NCI-H345 treated with DMSO at 0.1 percent for 48 hours (cell line): ENCODE data around the gene SETD3.

Experiments used
- DNase-seq: peaks from one replicate; lab custom pipeline; 2025; ENCODE audit not compliant: unreplicated experiment; lab: John Stamatoyannopoulos, UW

Gene SETD3

DNA sequence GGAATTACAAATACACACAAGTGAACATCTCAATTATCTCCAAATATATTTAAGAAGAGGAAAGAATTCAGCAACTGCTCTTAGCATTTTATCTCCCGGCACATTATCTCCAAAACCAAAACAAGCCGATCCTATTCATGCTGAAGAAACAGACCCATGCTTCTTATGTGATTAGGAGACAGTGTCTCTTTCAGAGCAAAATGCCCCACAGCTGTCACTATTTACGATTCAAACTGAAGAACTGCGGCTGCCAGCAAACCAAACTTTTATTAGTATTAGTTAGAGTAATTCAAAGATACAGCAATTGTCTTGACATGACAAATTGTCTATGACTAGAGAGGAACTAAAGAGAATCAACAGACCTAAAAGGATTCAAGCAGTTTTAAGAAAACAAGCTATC is 79.4 kb downstream of the SETD3 start:
- DNase-seq, result no peak

- no peak for DNase-seq
Measured at GRCh38 chr14:99397698-99398097, 83.0 kb downstream of the SETD3 start.

DNA sequence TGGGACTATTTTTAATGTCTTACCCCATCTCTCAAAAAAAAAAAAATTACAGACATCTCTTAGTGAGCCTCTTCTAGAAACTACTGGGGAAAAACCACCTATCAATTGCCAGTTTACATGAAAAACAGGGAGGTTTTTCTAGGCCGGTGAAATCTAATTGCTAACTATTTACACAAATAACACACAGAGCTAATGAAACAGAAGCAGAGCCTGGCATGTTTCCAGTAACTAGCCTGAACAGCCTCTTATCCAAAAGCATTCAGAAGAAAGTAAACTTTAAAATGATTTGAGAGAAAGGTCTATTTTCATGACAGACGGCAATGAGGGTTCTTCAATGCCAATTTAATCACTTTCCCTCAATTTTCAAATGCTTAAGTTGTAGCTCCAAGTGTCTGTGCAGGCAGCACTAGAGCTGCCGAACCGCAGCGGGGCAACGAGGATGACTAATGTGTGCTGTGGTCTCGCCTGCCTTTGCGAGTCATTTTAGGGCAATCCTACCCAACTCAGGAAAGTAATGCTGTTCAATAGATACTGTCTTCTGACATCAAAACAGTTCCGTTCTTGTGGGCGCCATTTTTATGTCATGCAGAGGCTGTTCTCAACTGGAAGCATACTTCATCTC is 84.6 kb downstream of the SETD3 start:
- DNase-seq, result peak; percentile 39

DNA sequence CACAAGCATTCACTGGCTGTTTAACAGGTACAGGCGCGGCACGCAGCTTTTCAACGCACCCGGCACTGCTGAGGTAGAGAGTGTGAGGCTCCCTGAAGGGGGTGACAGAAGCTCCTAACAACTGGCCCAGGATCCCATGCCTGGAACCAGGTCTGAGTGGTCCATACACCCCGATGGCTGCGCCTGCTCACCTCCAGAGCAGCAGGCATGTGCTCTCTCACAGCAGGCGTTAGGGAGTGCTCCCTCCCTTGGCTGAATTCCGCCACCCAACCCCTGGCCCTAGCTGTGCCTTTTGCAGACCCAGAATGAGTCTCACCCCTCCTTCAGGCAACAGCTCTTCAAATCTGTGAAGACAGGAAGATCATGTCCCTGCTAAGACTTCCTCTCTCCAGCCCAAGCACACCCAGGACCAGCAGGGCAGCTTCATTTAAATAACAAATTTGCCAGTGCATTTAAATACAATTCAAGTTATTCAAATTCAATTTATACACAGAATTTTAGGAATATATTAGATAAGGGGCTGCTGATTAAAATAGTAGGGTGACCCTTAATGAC is 86.0 kb downstream of the SETD3 start:
- DNase-seq, result no peak

GRCh38 chr14:99393059-99393655 is 87.5 kb downstream of the SETD3 start:
- peak; percentile 5 for DNase-seq

GRCh38 chr14:99391671-99392070 is 89.0 kb downstream of the SETD3 start:
- DNase-seq, result no peak

DNA sequence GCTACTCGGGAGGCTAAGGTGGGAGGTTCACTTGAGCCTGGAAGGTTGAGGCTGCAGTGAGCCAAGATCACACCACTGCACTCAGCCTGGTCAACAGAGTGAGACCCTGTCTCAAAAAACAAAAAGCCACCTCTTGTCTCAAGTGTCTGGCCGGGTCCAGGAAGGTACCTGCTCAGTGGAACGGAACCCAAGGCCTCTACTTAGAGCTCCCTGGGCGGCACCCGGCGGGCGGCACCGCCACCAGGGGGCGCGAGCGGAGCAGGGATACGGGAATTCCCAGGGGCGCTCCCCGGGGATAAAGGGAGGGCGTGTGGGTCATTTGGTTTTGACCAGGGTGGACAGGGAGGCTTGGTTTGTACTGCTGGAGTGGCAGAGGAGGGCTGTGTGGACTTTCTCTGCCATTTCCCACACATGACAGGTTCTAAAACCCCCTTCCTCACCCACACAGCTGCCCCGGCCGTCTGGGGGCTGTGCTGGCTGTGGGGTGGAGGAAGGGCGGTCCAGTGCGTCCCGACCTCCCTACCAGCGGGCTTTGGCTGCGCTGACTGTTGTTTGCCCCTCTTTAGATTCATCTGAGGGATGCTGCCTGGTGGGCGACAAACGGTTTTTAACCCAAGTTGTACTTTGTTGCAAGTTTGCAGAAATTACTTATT is 91.4 kb downstream of the SETD3 start:
- no peak for DNase-seq

DNA sequence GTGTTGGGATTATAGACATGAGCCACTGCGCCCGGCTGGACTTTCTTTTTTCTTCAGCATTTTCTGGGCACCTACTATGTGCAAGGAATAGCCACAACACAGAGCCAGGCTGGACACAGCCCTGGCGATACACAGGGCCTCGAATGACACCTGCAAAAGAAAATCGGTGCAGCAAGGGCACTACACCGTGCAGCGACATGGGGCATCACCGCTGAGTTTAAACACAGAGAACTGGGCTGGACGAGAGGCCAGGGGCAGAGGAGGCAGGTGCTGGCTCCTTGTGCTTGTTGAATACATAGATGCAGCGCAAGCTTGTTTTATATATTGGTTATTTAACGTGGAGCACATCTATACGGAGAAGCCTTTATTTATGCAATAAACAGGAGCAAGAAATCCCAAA is 92.4 kb downstream of the SETD3 start:
- DNase-seq, result no peak

GRCh38 chr14:99387880-99388279 is 92.8 kb downstream of the SETD3 start:
- no peak for DNase-seq

- DNase-seq, result no peak
Measured at GRCh38 chr14:99384450-99385417, 95.9 kb downstream of the SETD3 start.

- DNase-seq, result no peak
Measured at GRCh38 chr14:99383472-99384449, 96.9 kb downstream of the SETD3 start.

DNA sequence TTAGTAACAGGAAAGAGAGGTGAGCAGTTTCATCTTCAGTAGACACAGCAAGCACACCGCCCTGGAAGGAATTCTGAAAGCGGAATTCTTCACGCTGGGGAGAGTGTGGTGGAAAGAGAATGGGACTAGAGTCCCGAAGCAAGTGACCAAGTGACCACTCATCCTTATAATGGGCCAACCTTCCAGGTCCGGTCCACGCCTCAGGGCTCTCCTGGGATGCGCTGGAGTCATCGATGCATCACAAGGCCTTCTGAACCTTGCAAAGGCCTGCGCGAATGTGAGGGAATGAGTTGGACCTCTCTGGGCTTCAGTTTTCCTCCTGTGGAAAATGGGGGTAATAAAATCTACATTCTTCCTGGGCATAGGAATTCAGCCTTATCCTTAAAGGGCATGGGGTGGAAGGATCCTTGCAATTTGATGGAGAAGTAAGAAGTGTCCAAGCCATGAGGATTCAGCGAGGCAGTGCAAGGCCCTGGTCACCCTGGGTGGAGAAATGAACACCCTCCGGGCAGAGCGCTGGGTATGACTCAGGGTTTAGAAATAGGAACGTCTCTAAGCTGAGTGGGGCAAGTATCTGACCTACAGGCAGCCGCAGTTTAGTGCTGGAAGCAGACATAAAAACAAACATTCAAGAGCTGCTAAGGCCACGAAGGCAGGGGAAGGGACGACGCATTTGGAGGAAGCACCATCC is 97.7 kb downstream of the SETD3 start:
- no peak for DNase-seq

DNA sequence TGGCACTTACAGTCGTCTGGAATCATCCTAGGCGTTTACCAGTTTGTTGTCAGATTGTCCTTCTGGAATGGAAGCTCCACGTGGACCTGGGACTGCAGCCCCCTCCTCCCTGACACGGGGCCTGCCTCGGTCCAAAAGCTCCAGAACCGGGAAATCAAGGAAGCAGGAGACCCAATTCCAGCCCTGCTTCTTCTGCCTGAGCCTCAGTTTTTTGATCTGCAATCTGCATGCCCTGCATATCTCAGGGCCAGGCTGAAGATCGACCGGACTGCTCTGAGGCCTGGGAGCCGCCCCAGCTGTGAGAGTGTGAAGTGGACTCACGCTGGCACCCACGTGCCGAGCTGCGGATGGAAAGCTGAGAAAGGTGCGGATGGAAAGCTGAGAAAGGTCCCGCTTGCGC is 98.6 kb downstream of the SETD3 start:
- no peak for DNase-seq

DNA sequence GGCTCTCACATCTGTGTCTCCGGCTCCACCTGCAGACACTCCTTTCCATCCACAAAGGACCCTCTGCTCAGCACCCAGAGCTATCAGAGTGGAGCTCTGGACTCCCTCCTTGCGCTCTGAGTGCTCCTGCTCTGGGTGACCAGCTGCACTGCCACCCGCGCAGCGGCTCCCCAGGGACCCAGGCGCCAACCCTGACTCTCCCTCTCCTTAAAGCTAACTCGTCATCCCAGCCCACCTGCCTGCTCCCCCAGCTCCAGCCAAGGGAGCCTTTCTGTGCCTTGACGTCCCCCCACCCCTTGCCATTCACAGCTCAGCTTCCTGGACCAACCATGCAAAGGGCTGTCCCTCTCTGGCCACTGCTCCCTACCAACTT is 99.0 kb downstream of the SETD3 start:
- DNase-seq, result no peak

GRCh38 chr14:99380991-99381687 is 99.5 kb downstream of the SETD3 start:
- DNase-seq, result no peak

GRCh38 chr14:99380402-99380801 is 100.3 kb downstream of the SETD3 start:
- DNase-seq, result no peak

DNA sequence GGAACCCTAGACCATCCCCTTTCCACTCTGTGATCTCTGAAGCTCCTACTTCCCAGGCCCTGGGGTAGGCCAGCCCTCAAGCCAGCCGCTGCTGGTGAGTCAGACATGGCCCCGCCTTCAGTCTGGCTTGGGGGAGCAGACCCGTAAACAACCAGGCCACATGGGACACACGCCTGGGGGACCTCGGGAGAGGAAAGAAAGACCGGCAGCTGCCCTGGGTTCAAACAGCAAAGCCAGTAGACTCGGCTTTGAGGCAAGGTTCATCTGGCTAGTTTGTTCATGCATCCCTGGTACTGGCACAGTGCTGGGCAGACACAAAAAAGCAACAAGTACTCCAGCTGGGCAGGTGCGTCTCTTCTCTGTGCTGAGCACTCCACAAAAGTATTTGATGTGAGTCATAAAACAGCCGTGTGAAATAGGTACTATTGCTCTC is 101.9 kb downstream of the SETD3 start:
- peak; percentile 10 for DNase-seq

- no peak for DNase-seq
Measured at GRCh38 chr14:99377951-99378350, 102.7 kb downstream of the SETD3 start.

DNA sequence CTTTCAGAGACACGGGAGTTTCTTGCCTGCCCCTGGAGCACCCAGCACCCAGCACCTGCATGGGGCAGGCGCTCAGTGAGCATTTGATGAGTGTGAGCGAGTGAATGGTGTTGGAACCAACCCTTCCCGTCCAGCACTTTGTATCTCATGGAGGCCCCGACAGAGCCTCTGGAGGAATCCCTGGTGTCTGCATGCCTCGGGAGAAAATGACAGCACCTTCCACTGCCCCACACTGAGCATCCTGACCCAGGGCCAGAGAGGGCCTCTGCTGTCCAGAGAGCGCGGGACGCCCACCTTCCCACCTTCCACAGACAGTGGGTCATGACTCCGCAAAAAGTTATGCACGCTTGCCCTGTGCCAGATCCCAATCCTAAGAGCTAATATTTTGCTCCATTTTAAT is 105.7 kb downstream of the SETD3 start:
- no peak for DNase-seq
